ENCODE results near the gene DYDC1.

DYDC1 gene

GRCh38 chr10:80290474-80291220 is 65.9 kb downstream of the DYDC1 start:
- no peak overlapping the region for H3K4me3 ChIP-seq (ENCODE audit: insufficient read depth in 1 of 2, low read depth in 1 of 2, low read length in 2 of 2)
- H3K14ac ChIP-seq (ENCODE audit: low read length in 2 of 2): no peak overlapping the region
- no peak overlapping the region for H2BK12ac ChIP-seq (ENCODE audit: low read length in 2 of 2)
- no peak for DNase-seq
- no peaks in the 10 kb centered on the region for H3K36me3 ChIP-seq (ENCODE audit: control insufficient read depth in 1 of 2, insufficient read depth in 2 of 2, low read depth in 1 of 2, low read length in 2 of 2)
- H3K27ac ChIP-seq (ENCODE audit: low read length, poor library complexity, severe bottlenecking): peak overlapping the region; percentile 19
- no peak overlapping the region for H3K4me2 ChIP-seq (ENCODE audit: low read length, poor library complexity, severe bottlenecking)
- H2BK5ac ChIP-seq (ENCODE audit: low read depth, low read length, poor library complexity, severe bottlenecking): no peak overlapping the region
- H3K4ac ChIP-seq (ENCODE audit: low read depth in 1 of 2, low read length in 2 of 2): no peak overlapping the region
- H3K4me1 ChIP-seq (ENCODE audit: control insufficient read depth, insufficient read depth, low read depth, low read length): peaks cover 1% of the 10 kb centered on the region
- no peak overlapping the region for H4K8ac ChIP-seq (ENCODE audit: low read length)
- no peak overlapping the region for H4K91ac ChIP-seq (ENCODE audit: low read length)
- H3K23ac ChIP-seq (ENCODE audit: low read length in 2 of 2): no peak overlapping the region
- no peak overlapping the region for H3K18ac ChIP-seq (ENCODE audit: low read depth in 1 of 2, low read length in 2 of 2)
- H2AK5ac ChIP-seq (ENCODE audit: low read length, severe bottlenecking): no peak overlapping the region
- peaks cover 10% of the 10 kb centered on the region for H3K9me3 ChIP-seq (ENCODE audit: control insufficient read depth, low read length)
- no peak overlapping the region for H2BK15ac ChIP-seq (ENCODE audit: low read depth, poor library complexity, severe bottlenecking)
- H3K27me3 ChIP-seq (ENCODE audit: control insufficient read depth in 1 of 2, insufficient read depth in 1 of 2, low read length in 2 of 2): peaks cover 17 to 47% of the 10 kb centered on the region in 2 experiments
- no peaks in the 10 kb centered on the region for H3K79me1 ChIP-seq (replicated peaks; ENCODE audit: low read length, poor library complexity, severe bottlenecking)
- H2BK120ac ChIP-seq (ENCODE audit: low read depth, low read length): no peak overlapping the region
- H2AFZ ChIP-seq (ENCODE audit: low read depth, low read length): no peak overlapping the region
- 68% methylated on average over 3 of the region's 4 CpGs for WGBS
- H3K9ac ChIP-seq (ENCODE audit: low read length): no peak overlapping the region

GRCh38 chr10:80289451-80290287 is 66.9 kb downstream of the DYDC1 start, which contains the start of gene MAT1A:
Gene MAT1A, minus strand, starts transcription at chr10:80289658. Its CDS starts 235 bp downstream, at chr10:80289423.
- Histone ChIP-seq H3K79me1 (replicated peaks; ENCODE audit: low read length, poor library complexity, severe bottlenecking) (no peaks in the 10 kb centered on the region), H3K27ac (ENCODE audit: low read length, poor library complexity, severe bottlenecking) (no peak within 1 kb of the TSS), H3K4me2 (ENCODE audit: low read length, poor library complexity, severe bottlenecking) (no peak within 1 kb of the TSS), H3K4me1 (ENCODE audit: control insufficient read depth, insufficient read depth, low read depth, low read length) (peaks cover 1% of the 10 kb centered on the region), H3K36me3 (ENCODE audit: control insufficient read depth in 1 of 2, insufficient read depth in 2 of 2, low read depth in 1 of 2, low read length in 2 of 2) (no peaks in the 10 kb centered on the region), H3K14ac (ENCODE audit: low read length in 2 of 2) (no peak within 1 kb of the TSS), H2BK120ac (ENCODE audit: low read depth, low read length) (no peak within 1 kb of the TSS), H3K9me3 (ENCODE audit: control insufficient read depth, low read length) (peaks cover 2% of the 10 kb centered on the region), H2BK5ac (ENCODE audit: low read depth, low read length, poor library complexity, severe bottlenecking) (no peak within 1 kb of the TSS), H2BK12ac (ENCODE audit: low read length in 2 of 2) (no peak within 1 kb of the TSS), H3K23ac (ENCODE audit: low read length in 2 of 2) (no peak within 1 kb of the TSS), H3K27me3 (ENCODE audit: control insufficient read depth in 1 of 2, insufficient read depth in 1 of 2, low read length in 2 of 2) (peaks cover 17 to 54% of the 10 kb centered on the region in 2 experiments), H4K91ac (ENCODE audit: low read length) (no peak within 1 kb of the TSS), H3K4ac (ENCODE audit: low read depth in 1 of 2, low read length in 2 of 2) (no peak within 1 kb of the TSS), H3K4me3 (ENCODE audit: insufficient read depth in 1 of 2, low read depth in 1 of 2, low read length in 2 of 2) (no peak within 1 kb of the TSS), H2AFZ (ENCODE audit: low read depth, low read length) (no peak within 1 kb of the TSS), H3K18ac (ENCODE audit: low read depth in 1 of 2, low read length in 2 of 2) (no peak within 1 kb of the TSS), H2AK5ac (ENCODE audit: low read length, severe bottlenecking) (no peak within 1 kb of the TSS), H4K8ac (ENCODE audit: low read length) (peak within 1 kb of the TSS; percentile 12), H2BK15ac (ENCODE audit: low read depth, poor library complexity, severe bottlenecking) (no peak within 1 kb of the TSS), H3K9ac (ENCODE audit: low read length) (no peak within 1 kb of the TSS)
- DNase-seq: peak; percentile 25
- WGBS: 27% methylated on average over 6 of the region's 9 CpGs

GRCh38 chr10:80288849-80289248 is 67.7 kb downstream of the DYDC1 start:
- H3K4ac ChIP-seq (ENCODE audit: low read depth in 1 of 2, low read length in 2 of 2): no peak overlapping the region
- no peak overlapping the region for H4K8ac ChIP-seq (ENCODE audit: low read length)
- no peak overlapping the region for H2BK120ac ChIP-seq (ENCODE audit: low read depth, low read length)
- no peak overlapping the region for H2BK5ac ChIP-seq (ENCODE audit: low read depth, low read length, poor library complexity, severe bottlenecking)
- H2BK15ac ChIP-seq (ENCODE audit: low read depth, poor library complexity, severe bottlenecking): no peak overlapping the region
- no peak for DNase-seq
- peaks cover 17 to 60% of the 10 kb centered on the region in 2 experiments for H3K27me3 ChIP-seq (ENCODE audit: control insufficient read depth in 1 of 2, insufficient read depth in 1 of 2, low read length in 2 of 2)
- H3K79me1 ChIP-seq (replicated peaks; ENCODE audit: low read length, poor library complexity, severe bottlenecking): no peaks in the 10 kb centered on the region
- no peak overlapping the region for H3K9ac ChIP-seq (ENCODE audit: low read length)
- no peak overlapping the region for H3K14ac ChIP-seq (ENCODE audit: low read length in 2 of 2)
- H3K36me3 ChIP-seq (ENCODE audit: control insufficient read depth in 1 of 2, insufficient read depth in 2 of 2, low read depth in 1 of 2, low read length in 2 of 2): no peaks in the 10 kb centered on the region
- H3K23ac ChIP-seq (ENCODE audit: low read length in 2 of 2): no peak overlapping the region
- no peak overlapping the region for H4K91ac ChIP-seq (ENCODE audit: low read length)
- no peak overlapping the region for H2AK5ac ChIP-seq (ENCODE audit: low read length, severe bottlenecking)
- 94% methylated on average over 5 of the region's 5 CpGs for WGBS
- H3K4me2 ChIP-seq (ENCODE audit: low read length, poor library complexity, severe bottlenecking): no peak overlapping the region
- H3K9me3 ChIP-seq (ENCODE audit: control insufficient read depth, low read length): peaks cover 2% of the 10 kb centered on the region
- peaks cover 1% of the 10 kb centered on the region for H3K4me1 ChIP-seq (ENCODE audit: control insufficient read depth, insufficient read depth, low read depth, low read length)
- no peak overlapping the region for H2BK12ac ChIP-seq (ENCODE audit: low read length in 2 of 2)
- H3K4me3 ChIP-seq (ENCODE audit: insufficient read depth in 1 of 2, low read depth in 1 of 2, low read length in 2 of 2): no peak overlapping the region
- H2AFZ ChIP-seq (ENCODE audit: low read depth, low read length): no peak overlapping the region
- H3K27ac ChIP-seq (ENCODE audit: low read length, poor library complexity, severe bottlenecking): no peak overlapping the region
- H3K18ac ChIP-seq (ENCODE audit: low read depth in 1 of 2, low read length in 2 of 2): no peak overlapping the region

Data from mesenchymal stem cell (in vitro differentiated cells and primary cell).